Stomach (tissue), 4 donors: ENCODE data around the gene PRKCZ.

Experiments
- POLR2A ChIP-seq, 4 donors: fragments of 450-650 bp; IDR thresholded peaks; one replicate each; pipeline ENCODE4 v1.6.1; 2016; ENCODE audit warnings: antibody characterized with exemption in 4 of 4, control low read depth in 2 of 4, mild to moderate bottlenecking in 1 of 4, moderate library complexity in 1 of 4
- POLR2AphosphoS5 ChIP-seq, 3 donors: sonication (generic); formaldehyde crosslinking; IDR thresholded peaks; one replicate each; pipeline ENCODE4 v1.6.1; 2016; ENCODE audit warnings: antibody characterized with exemption in 3 of 3
- TF ChIP-seq, protein P1 (sequence below), 7 experiments: fragments of 450-650 bp in 4 of 7; fragments of 200-600 bp in 3 of 7; sonication (generic) in 3 of 7; IDR thresholded peaks; one replicate each; pipeline ENCODE4 v1.5.1; 2016 to 2019; ENCODE audit warnings: antibody characterized with exemption in 7 of 7, control low read depth in 2 of 7, mild to moderate bottlenecking in 1 of 7

DNA sequence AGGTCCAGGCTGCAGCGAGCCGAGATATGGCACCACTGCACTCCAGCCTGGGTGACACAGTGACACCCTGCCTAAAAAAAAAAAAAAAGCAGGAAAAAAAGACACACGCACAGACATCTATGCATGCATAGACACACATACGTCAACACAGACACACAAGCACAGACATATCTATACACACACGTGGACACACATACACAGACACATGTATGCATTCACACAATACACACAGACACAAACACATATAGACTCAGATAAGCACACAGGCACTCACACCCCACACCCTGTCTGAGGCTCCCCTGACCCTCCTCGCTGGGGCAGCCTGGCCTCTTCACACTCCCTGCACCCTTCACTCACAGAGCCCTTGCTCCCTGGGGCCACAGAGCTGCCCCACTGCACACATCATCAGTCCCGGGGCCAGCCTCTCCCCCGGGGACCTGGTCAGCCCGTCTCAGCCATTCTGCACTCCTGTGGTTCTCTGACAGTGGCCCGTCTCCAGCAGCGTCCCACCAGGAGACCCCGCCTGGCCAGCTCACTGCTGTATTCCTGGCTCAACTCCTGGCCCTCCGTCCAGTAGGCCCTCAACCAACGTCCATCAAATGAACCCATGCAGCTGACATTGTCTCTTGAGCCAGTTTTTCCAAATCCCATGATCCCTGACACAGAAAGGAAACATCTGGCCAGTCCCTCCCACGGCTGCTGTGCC, 4.6 kb upstream of the PRKCZ start:
- TF ChIP-seq POLR2AphosphoS5 (IDR thresholded peaks at IDR 0.05) (no peak), POLR2A (IDR thresholded peaks at IDR 0.05) (no peak)
- TF ChIP-seq, protein P1, sequence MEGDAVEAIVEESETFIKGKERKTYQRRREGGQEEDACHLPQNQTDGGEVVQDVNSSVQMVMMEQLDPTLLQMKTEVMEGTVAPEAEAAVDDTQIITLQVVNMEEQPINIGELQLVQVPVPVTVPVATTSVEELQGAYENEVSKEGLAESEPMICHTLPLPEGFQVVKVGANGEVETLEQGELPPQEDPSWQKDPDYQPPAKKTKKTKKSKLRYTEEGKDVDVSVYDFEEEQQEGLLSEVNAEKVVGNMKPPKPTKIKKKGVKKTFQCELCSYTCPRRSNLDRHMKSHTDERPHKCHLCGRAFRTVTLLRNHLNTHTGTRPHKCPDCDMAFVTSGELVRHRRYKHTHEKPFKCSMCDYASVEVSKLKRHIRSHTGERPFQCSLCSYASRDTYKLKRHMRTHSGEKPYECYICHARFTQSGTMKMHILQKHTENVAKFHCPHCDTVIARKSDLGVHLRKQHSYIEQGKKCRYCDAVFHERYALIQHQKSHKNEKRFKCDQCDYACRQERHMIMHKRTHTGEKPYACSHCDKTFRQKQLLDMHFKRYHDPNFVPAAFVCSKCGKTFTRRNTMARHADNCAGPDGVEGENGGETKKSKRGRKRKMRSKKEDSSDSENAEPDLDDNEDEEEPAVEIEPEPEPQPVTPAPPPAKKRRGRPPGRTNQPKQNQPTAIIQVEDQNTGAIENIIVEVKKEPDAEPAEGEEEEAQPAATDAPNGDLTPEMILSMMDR (IDR thresholded peaks at IDR 0.05), result no peak
